AG04450 (cell line): Measurements from ENCODE around the gene EDRF1. TPM values are rescaled to one million over a fixed set of nuclear protein-coding genes. Genes with fewer than 3 reads are reported as not detected.
"Not testable (repeated sequence)": the region's sequence is repeated elsewhere in the genome, so short reads cannot be mapped to it uniquely, and the experiment has no call there.

Experiments used
- CTCF ChIA-PET: fragments of 300-600, 350-600 bp; formaldehyde crosslinking; extraction: SDS; loops from one replicate; lab custom pipeline; 2022; ENCODE audit warnings: antibody characterized with exemption, inconsistent platforms; lab: Charles Lee
- POLR2A ChIA-PET: fragments of 350-600 bp; formaldehyde crosslinking; extraction: SDS; loops from one replicate; lab custom pipeline; 2021; ENCODE audit warnings: antibody characterized with exemption, inconsistent platforms; lab: Yijun Ruan, JAX
- DNase-seq: peaks from one replicate; pipeline ENCODE4 v3.0.0-alpha.2; 2011; ENCODE audit warnings: low read depth, low spot score
- H3K27ac ChIP-seq: one replicate; pipeline ENCODE4 v1.5.1; 2012; ENCODE audit warnings: low read depth, low read length, control low read depth
- H3K27me3 ChIP-seq: one replicate; pipeline ENCODE4 v1.6.0; 2012; ENCODE audit warnings: low read length; ENCODE audit not compliant: control insufficient read depth, insufficient read depth
- H3K4me3 ChIP-seq: 2 replicates; pipeline ENCODE4 v1.5.1; 2011; ENCODE audit warnings: mild to moderate bottlenecking, low read depth, low read length, control low read depth
- H3K9me3 ChIP-seq: 2 replicates; pipeline ENCODE4 v1.5.1; 2012; ENCODE audit warnings: low read length; ENCODE audit not compliant: control insufficient read depth, insufficient read depth
- polyA plus RNA-seq: library from polyadenylated mRNA; depleted of rRNA; stranded (reverse); fragments of >200 nt; gene quantifications from 2 replicates; pipeline ENCODE4 v1.2.3, GENCODE V29; 2011
- TF ChIP-seq, protein P1 (sequence below): IDR thresholded peaks from 2 replicates; pipeline ENCODE4 v1.5.1; 2011; ENCODE audit warnings: low read depth, low read length, control low read depth, inconsistent platforms

The EDRF1 gene
- polyA plus RNA-seq, 1 experiment = 27.4 TPM

DNA sequence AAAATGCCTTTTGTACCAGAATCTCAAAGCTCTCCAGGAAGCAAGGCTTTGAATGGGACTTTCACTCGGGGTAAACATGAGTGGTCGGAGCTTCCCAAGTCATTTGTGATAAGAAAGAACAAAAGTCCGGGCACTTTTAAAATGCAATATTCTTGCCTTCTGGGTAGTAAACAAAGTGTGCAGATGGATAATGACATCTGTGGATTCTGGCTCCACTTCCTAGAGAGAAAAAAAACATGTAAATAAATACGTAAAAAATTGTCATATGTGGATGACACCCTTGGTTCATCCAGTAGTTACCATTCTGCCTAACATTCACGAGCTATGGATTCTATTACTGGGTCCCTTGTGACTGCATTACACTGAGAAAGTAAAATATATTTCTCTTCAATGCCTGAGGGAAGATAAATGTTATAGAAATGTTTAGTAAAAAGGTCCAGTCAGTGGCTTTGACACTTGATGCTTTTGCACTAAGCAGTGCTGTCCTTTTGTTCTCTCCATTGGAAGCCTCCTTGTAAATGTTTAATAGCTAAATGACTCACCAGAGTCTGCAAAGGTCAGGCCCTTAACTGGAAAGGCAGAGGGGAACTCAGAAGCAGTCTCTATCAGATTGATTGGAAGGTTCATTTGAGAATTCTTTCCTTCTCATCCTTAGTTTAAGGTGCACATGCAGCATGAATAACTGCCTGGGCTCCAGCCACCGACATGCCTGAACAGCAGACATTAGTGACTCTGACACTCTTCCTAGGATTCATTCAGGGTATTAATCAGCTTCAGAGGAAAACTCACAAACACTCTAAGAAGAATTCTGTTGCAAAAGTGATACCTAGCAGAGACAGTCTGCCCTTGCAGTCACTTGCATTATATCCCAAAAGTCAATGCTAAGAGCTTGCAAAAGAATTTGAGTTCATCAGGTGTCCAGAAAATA is 11.7 kb upstream of the EDRF1 start:
- POLR2A ChIA-PET = interaction anchor here (0.7 kb wide), 1 partner anchor 11 kb away, joined by 3 read pairs; the partner anchor contains the start of gene EDRF1
- no peaks in the 10 kb centered on the region for H3K27me3 ChIP-seq
- CTCF ChIA-PET = interaction anchor here (0.8 kb wide), 1 partner anchor 659 kb away, joined by 3 read pairs; no protein-coding TSS in a partner anchor
- TF ChIP-seq, protein P1, sequence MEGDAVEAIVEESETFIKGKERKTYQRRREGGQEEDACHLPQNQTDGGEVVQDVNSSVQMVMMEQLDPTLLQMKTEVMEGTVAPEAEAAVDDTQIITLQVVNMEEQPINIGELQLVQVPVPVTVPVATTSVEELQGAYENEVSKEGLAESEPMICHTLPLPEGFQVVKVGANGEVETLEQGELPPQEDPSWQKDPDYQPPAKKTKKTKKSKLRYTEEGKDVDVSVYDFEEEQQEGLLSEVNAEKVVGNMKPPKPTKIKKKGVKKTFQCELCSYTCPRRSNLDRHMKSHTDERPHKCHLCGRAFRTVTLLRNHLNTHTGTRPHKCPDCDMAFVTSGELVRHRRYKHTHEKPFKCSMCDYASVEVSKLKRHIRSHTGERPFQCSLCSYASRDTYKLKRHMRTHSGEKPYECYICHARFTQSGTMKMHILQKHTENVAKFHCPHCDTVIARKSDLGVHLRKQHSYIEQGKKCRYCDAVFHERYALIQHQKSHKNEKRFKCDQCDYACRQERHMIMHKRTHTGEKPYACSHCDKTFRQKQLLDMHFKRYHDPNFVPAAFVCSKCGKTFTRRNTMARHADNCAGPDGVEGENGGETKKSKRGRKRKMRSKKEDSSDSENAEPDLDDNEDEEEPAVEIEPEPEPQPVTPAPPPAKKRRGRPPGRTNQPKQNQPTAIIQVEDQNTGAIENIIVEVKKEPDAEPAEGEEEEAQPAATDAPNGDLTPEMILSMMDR = no peak
- no peaks in the 10 kb centered on the region for H3K9me3 ChIP-seq
- DNase-seq = no peak
- H3K4me3 ChIP-seq = no peak overlapping the region
- no peak overlapping the region for H3K27ac ChIP-seq

DNA sequence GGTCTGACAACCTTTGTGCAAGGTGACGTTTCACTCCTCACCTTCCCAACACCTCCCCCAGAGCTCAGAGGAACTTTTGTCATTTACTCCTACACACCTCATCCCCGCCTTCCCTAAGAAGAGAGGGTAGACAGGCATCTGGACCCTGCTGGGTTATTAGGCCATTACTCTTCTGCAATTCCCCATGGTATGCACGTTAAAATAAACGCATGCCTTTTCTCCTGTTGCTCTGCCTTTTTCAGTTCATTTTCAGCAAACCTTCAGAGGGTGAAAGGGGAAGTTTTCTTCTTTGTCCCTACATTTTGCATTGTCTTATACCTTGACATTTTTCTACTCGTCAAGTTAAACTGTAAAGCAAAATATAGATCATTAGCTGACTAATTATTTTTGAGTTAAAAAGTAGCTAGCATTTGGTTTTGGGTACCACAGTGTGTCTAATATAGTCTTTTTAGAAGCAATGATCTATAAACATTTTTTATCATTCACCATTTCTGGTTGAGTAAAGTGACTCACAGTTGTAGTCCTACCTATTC is 10.5 kb upstream of the EDRF1 start:
- Histone ChIP-seq H3K9me3 (no peaks in the 10 kb centered on the region), H3K4me3 (no peak overlapping the region), H3K27me3 (peaks cover 5% of the 10 kb centered on the region), H3K27ac (no peak overlapping the region)
- no peak for DNase-seq
- ChIA-PET POLR2A (no interaction called here), CTCF (interaction anchor here (0.7 to 1.0 kb wide), 2 partner anchors 9 to 662 kb away, joined by 3 to 4 read pairs; no protein-coding TSS in a partner anchor)
- TF ChIP-seq, protein P1 = no peak

DNA sequence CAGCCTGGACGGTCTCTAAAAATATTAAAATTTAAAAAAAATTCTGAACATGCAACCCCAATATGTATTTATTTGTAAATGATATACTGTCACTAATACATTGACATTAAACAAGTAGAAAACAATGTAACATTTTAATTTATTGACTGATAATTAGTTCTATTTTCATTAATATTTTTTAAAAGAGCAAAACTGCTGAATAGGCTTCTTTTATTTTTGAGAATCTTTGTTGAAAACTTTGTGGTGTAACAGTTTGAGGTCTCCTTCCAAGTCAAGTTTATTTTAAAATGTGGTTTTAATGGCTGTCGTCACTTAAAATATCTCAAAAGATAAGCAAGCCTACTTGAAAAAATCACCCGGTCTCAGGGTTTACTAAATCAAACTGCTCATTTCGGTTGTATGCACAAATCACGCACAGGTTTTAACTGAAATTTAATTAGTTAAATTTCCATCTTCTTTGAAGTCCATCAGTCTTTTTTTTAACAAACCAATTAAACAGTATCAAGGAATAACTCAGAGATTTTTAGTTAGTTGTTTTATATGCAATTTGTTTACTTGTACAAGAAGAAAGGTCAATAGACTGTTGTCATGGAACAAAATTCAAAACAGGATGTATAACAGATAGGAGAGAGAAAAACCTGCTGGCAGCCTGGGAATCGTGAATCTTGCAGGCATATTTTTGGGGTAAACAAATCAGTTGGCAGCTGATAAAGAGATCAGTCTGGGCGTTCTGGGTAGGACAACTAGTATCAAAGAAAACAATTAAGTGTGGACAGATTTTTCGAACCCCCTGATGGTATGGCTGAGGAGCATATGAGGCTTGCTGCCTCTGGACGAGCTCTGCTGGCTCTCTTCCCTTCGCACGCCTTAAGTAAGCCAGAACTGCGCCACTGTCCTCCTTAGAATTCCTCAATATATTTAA is 9.7 kb upstream of the EDRF1 start:
- H3K27me3 ChIP-seq = peaks cover 5% of the 10 kb centered on the region
- TF ChIP-seq, protein P1 = no peak
- ChIA-PET CTCF (interaction anchor here (0.7 kb wide), 1 partner anchor 662 kb away, joined by 3 read pairs; no protein-coding TSS in a partner anchor), POLR2A (no interaction called here)
- no peaks in the 10 kb centered on the region for H3K9me3 ChIP-seq
- DNase-seq = no peak
- no peak overlapping the region for H3K4me3 ChIP-seq
- no peak overlapping the region for H3K27ac ChIP-seq

DNA sequence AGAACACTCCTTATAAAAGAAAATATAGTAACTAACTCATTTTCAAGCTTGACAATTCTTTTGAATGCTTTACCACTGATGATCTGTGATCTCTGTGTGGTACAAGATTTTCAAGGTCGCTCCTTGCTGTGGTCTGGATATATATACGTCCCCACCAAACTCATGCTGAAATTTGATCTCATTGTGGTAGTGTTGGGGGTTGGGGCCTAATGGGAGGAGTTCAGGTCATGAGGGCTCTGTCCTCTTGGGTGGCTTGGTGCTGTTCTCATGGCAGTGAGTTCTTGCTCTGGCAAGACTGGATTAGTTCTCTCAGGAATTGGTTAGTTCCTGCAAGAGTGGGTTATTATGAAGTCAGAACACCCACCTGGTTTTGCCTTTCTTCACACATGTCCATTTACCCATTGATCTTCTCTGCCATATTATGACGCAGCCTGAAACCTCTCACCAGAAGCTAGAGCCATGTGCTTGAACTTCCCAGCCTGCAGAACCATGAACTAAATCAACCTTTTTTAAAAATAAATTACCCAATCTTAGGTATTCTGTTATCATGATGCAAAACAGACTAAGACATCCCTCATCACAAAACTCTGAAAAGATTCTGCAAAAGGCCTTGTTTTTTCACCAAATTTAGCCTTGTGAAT is 8.3 kb upstream of the EDRF1 start:
- Histone ChIP-seq H3K27me3 (peaks cover 5% of the 10 kb centered on the region), H3K4me3 (no peak overlapping the region), H3K27ac (no peak overlapping the region), H3K9me3 (no peaks in the 10 kb centered on the region)
- DNase-seq = no peak
- TF ChIP-seq, protein P1 = no peak
- POLR2A ChIA-PET = no interaction called here
- CTCF ChIA-PET = interaction anchor here (0.9 kb wide), 1 partner anchor 663 kb away, joined by 4 read pairs; no protein-coding TSS in a partner anchor

DNA sequence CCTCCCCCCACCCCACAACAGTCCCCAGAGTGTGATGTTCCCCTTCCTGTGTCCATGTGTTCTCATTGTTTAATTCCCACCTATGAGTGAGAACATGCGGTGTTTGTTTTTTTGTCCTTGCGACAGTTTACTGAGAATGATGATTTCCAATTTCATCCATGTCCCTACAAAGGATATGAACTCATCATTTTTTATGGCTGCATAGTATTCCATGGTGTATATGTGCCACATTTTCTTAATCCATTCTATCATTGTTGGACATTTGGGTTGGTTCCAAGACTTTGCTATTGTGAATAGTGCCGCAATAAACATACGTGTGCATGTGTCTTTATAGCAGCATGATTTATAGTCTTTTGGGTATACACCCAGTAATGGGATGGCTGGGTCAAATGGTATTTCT is 4.8 kb upstream of the EDRF1 start:
- H3K27me3 ChIP-seq, H3K9me3 ChIP-seq, POLR2A ChIA-PET, DNase-seq, H3K27ac ChIP-seq, H3K4me3 ChIP-seq: not testable (repeated sequence)
- CTCF ChIA-PET = interaction anchor here (0.8 kb wide), 1 partner anchor 14 kb away, joined by 3 read pairs; no protein-coding TSS in a partner anchor
